Astrocyte (in vitro differentiated cells and primary cell): ENCODE results near the gene PRKCA. TPM values are rescaled to one million over a fixed set of nuclear protein-coding genes. Genes with fewer than 3 reads are reported as not detected.
A peak's percentile ranks its signal among the peaks of the same experiment; 100 is the strongest.

Source experiments
- DNase-seq: peaks from one replicate; pipeline ENCODE4 v3.0.0-alpha.2; 2010; ENCODE audit warnings: low read depth
- FAIRE-seq: peaks from 2 replicates; lab custom pipeline; 2011; peaks lifted over from hg19 to GRCh38; lab: Jason Lieb, UNC
- H2AFZ ChIP-seq: 2 replicates; pipeline ENCODE4 v1.6.0; 2012; ENCODE audit warnings: low read depth, low read length, inconsistent platforms
- H3K27ac ChIP-seq: 2 replicates; pipeline ENCODE4 v1.5.1; 2011; ENCODE audit warnings: low read depth, low read length, inconsistent platforms
- H3K27me3 ChIP-seq: 2 replicates; pipeline ENCODE4 v1.6.0; 2011; ENCODE audit warnings: low read length, inconsistent platforms; ENCODE audit not compliant: insufficient read depth
- H3K36me3 ChIP-seq: 2 replicates; pipeline ENCODE4 v1.5.1; 2011; ENCODE audit warnings: low read length, inconsistent platforms; ENCODE audit not compliant: insufficient read depth
- H3K4me1 ChIP-seq: 2 replicates; pipeline ENCODE4 v1.5.1; 2011; ENCODE audit warnings: low read length, inconsistent platforms; ENCODE audit not compliant: insufficient read depth
- H3K4me2 ChIP-seq: 2 replicates; pipeline ENCODE4 v1.6.0; 2012; ENCODE audit warnings: low read length, inconsistent platforms
- H3K4me3 ChIP-seq: 2 replicates; pipeline ENCODE4 v1.5.1; 2011; ENCODE audit warnings: low read depth, mild to moderate bottlenecking, low read length, inconsistent platforms; ENCODE audit not compliant: insufficient read depth
- H3K79me2 ChIP-seq: 2 replicates; pipeline ENCODE4 v1.6.0; 2012; ENCODE audit warnings: mild to moderate bottlenecking, low read length, inconsistent platforms; ENCODE audit not compliant: insufficient read depth
- H3K9ac ChIP-seq: 2 replicates; pipeline ENCODE4 v1.6.0; 2012; ENCODE audit warnings: mild to moderate bottlenecking, low read length, inconsistent platforms
- H3K9me3 ChIP-seq: 2 replicates; pipeline ENCODE4 v1.5.1; 2012; ENCODE audit warnings: low read depth, mild to moderate bottlenecking, low read length, inconsistent platforms; ENCODE audit not compliant: insufficient read depth
- H4K20me1 ChIP-seq: 2 replicates; pipeline ENCODE4 v1.6.0; 2012; ENCODE audit warnings: low read length, inconsistent platforms; ENCODE audit not compliant: insufficient read depth
- H3K27ac Mint-ChIP-seq: one replicate; pipeline ENCODE4 v1.8.0; 2021; ENCODE audit warnings: mild to moderate bottlenecking, mixed read lengths; ENCODE audit not compliant: unreplicated experiment
- H3K27me3 Mint-ChIP-seq: one replicate; pipeline ENCODE4 v1.8.0; 2021; ENCODE audit warnings: low read depth, mixed read lengths; ENCODE audit not compliant: unreplicated experiment
- H3K36me3 Mint-ChIP-seq: one replicate; pipeline ENCODE4 v1.8.0; 2021; ENCODE audit warnings: low read depth, mixed read lengths; ENCODE audit not compliant: unreplicated experiment
- H3K4me1 Mint-ChIP-seq: one replicate; pipeline ENCODE4 v1.8.0; 2021; ENCODE audit warnings: low read depth, mixed read lengths; ENCODE audit not compliant: unreplicated experiment
- H3K4me3 Mint-ChIP-seq: one replicate; pipeline ENCODE4 v1.8.0; 2021; ENCODE audit warnings: mild to moderate bottlenecking, moderate library complexity, mixed read lengths; ENCODE audit not compliant: unreplicated experiment
- H3K9me3 Mint-ChIP-seq: one replicate; pipeline ENCODE4 v1.8.0; 2021; ENCODE audit warnings: mild to moderate bottlenecking, mixed read lengths; ENCODE audit not compliant: unreplicated experiment
- EZH2 ChIP-seq: IDR thresholded peaks from 2 replicates; pipeline ENCODE4 v1.6.1; 2012; ENCODE audit warnings: mild to moderate bottlenecking, low read length, inconsistent platforms; ENCODE audit not compliant: insufficient read depth
- total RNA-seq: library from RNA; stranded (reverse); gene quantifications from 2 replicates; pipeline ENCODE4 v1.2.1, GENCODE V29; 2021
- TF ChIP-seq, protein P1 (sequence below): IDR thresholded peaks from 2 replicates; pipeline ENCODE4 v1.5.1; 2011; ENCODE audit warnings: low read depth, mild to moderate bottlenecking, inconsistent platforms, low read length, moderate library complexity; ENCODE audit not compliant: insufficient read depth

The PRKCA gene
- total RNA-seq, 1 donor from 2014 or later = 49.9 TPM

GRCh38 chr17:66537502-66537901 lies 235.1 kb downstream of the PRKCA start:
- Histone ChIP-seq H3K9ac (no peak overlapping the region), H2AFZ (no peak overlapping the region), H3K36me3 (no peaks in the 10 kb centered on the region), H3K4me1 (peaks cover 45% of the 10 kb centered on the region), H3K4me2 (no peak overlapping the region), H4K20me1 (no peaks in the 10 kb centered on the region), H3K27me3 (no peaks in the 10 kb centered on the region), H3K79me2 (peaks cover 9% of the 10 kb centered on the region), H3K9me3 (no peaks in the 10 kb centered on the region), H3K27ac (no peak overlapping the region), H3K4me3 (no peak overlapping the region)
- H3K27me3 Mint-ChIP-seq = no peaks in the 10 kb centered on the region
- TF ChIP-seq, protein P1, sequence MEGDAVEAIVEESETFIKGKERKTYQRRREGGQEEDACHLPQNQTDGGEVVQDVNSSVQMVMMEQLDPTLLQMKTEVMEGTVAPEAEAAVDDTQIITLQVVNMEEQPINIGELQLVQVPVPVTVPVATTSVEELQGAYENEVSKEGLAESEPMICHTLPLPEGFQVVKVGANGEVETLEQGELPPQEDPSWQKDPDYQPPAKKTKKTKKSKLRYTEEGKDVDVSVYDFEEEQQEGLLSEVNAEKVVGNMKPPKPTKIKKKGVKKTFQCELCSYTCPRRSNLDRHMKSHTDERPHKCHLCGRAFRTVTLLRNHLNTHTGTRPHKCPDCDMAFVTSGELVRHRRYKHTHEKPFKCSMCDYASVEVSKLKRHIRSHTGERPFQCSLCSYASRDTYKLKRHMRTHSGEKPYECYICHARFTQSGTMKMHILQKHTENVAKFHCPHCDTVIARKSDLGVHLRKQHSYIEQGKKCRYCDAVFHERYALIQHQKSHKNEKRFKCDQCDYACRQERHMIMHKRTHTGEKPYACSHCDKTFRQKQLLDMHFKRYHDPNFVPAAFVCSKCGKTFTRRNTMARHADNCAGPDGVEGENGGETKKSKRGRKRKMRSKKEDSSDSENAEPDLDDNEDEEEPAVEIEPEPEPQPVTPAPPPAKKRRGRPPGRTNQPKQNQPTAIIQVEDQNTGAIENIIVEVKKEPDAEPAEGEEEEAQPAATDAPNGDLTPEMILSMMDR = no peak
- no peak for TF ChIP-seq EZH2
- H3K9me3 Mint-ChIP-seq = no peaks in the 10 kb centered on the region
- H3K4me3 Mint-ChIP-seq = no peak overlapping the region
- peaks cover 72% of the 10 kb centered on the region for H3K4me1 Mint-ChIP-seq
- H3K27ac Mint-ChIP-seq = no peak overlapping the region
- no peaks in the 10 kb centered on the region for H3K36me3 Mint-ChIP-seq
- no peak for DNase-seq
- no peak for FAIRE-seq

DNA sequence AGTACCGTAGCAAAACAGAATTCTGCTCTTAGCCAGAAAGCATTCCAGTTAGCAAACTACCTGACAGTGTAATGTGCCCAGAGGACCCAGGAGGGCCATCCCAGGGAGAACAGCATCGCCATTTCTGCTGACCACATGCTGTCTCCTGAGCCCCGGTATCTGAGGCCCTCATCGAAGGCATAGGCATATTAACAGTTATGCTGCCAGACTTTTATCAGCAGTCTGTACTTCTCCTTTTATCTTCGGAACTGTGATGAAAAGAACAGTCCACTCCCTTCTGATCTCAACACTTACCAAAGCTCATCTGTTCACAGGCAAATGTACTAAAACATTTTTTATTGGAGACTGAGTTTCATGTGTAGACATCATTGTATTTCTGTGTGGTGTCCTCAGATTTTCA lies 236.4 kb downstream of the PRKCA start:
- H3K4me3 Mint-ChIP-seq = no peak overlapping the region
- H3K27me3 Mint-ChIP-seq = no peaks in the 10 kb centered on the region
- Histone ChIP-seq H3K4me1 (peaks cover 50% of the 10 kb centered on the region), H3K79me2 (peaks cover 9% of the 10 kb centered on the region), H3K27ac (no peak overlapping the region), H3K4me2 (no peak overlapping the region), H3K4me3 (no peak overlapping the region), H3K27me3 (no peaks in the 10 kb centered on the region), H2AFZ (no peak overlapping the region), H3K9me3 (no peaks in the 10 kb centered on the region), H4K20me1 (no peaks in the 10 kb centered on the region), H3K9ac (peak overlapping the region; percentile 21), H3K36me3 (no peaks in the 10 kb centered on the region)
- TF ChIP-seq, protein P1 = no peak
- TF ChIP-seq EZH2 = no peak
- peak overlapping the region; percentile 96 for H3K27ac Mint-ChIP-seq
- no peaks in the 10 kb centered on the region for H3K36me3 Mint-ChIP-seq
- H3K9me3 Mint-ChIP-seq = no peaks in the 10 kb centered on the region
- FAIRE-seq (no peak), DNase-seq (no peak)
- H3K4me1 Mint-ChIP-seq = peaks cover 76% of the 10 kb centered on the region

DNA sequence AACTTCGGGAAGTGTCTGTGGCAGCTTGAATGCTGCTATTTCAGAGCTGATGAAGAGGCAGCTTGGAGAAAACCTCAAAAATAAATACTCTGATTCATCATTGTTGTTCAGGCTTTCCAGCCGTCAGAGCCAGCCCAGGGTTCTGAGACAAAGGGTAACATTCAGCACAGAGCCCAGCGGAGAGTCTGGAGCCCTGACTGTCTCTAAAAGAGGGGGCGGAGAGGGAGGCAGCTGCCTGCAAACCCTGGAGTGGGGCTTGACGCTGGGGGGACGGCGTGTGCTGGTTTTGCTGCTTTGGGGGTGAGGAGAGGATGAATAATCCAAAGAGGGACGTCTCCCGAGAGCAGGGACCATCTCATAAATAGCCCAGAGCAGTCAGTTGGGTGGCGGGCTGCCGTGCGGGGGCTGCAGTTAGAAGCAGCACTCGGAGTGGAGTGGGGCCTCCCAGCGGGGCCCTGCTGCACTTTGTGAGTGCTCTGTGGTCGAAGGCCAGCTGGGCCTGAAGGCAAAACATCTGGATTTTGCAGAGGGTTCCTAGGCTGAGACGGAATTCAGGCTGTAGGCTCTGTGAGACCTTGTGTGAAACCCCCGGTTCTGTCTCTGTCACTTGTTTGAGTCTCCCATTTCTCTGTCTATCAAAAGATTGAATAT lies 237.8 kb downstream of the PRKCA start:
- Histone ChIP-seq H3K27me3 (no peaks in the 10 kb centered on the region), H3K9me3 (no peaks in the 10 kb centered on the region), H4K20me1 (no peaks in the 10 kb centered on the region), H3K36me3 (no peaks in the 10 kb centered on the region), H3K4me3 (peak overlapping the region; percentile 32), H3K27ac (peak overlapping the region; percentile 95), H3K79me2 (peaks cover 11% of the 10 kb centered on the region), H2AFZ (peak overlapping the region; percentile 74), H3K4me1 (peaks cover 48% of the 10 kb centered on the region), H3K4me2 (peak overlapping the region; percentile 82), H3K9ac (peak overlapping the region; percentile 81)
- peak overlapping the region; percentile 73 for H3K4me3 Mint-ChIP-seq
- no peaks in the 10 kb centered on the region for H3K36me3 Mint-ChIP-seq
- H3K4me1 Mint-ChIP-seq = peaks cover 72% of the 10 kb centered on the region
- H3K27me3 Mint-ChIP-seq = no peaks in the 10 kb centered on the region
- peak overlapping the region; percentile 96 for H3K27ac Mint-ChIP-seq
- no peaks in the 10 kb centered on the region for H3K9me3 Mint-ChIP-seq
- no peak for TF ChIP-seq EZH2
- TF ChIP-seq, protein P1 = no peak
- peak; percentile 77 for FAIRE-seq
- peak; percentile 92 for DNase-seq
